GM12878 (cell line): ENCODE data around the gene RHPN2. TPM values are rescaled to one million over a fixed set of nuclear protein-coding genes. Genes with fewer than 3 reads are reported as not detected.

ENCODE experiments used
- ATAC-seq: fragments of 200-7000 bp; cut with Tn5 transposase; 3 replicates; pipeline ENCODE4 v1.9.1; 2020; ENCODE audit warnings: mild to moderate bottlenecking, moderate library complexity
- BruUV-seq: library from RNA; stranded (reverse); fragments of 400-500 nt; replicated peaks from 2 replicates; lab custom pipeline; 2021; lab: Mats Ljungman, UMichigan
- CTCF ChIA-PET: fragments of 300-600 bp; sonication (Branson Sonifier 250); formaldehyde crosslinking; extraction: SDS; loops from one replicate; lab custom pipeline; 2021; ENCODE audit warnings: inconsistent platforms; lab: Yijun Ruan, JAX
- POLR2A ChIA-PET: fragments of 350-600 bp; formaldehyde crosslinking; extraction: SDS; loops from one replicate; lab custom pipeline; 2021; ENCODE audit warnings: inconsistent platforms; lab: Charles Lee
- RAD21 ChIA-PET: fragments of 300-600 bp; sonication (Branson Sonifier 250); formaldehyde crosslinking; loops from one replicate; lab custom pipeline; 2023; ENCODE audit warnings: antibody characterized with exemption; ENCODE audit not compliant: unreplicated experiment; lab: Charles Lee
- SMC1A ChIA-PET: fragments of 300-600 bp; sonication (Branson Sonifier 250); formaldehyde crosslinking; loops from one replicate; lab custom pipeline; 2023; ENCODE audit not compliant: unreplicated experiment, uncharacterized antibody; lab: Charles Lee
- DNase-seq: peaks from one replicate; pipeline ENCODE4 v3.0.0-alpha.2; 2011; ENCODE audit warnings: low read depth, low spot score
- FAIRE-seq: peaks from 3 replicates; lab custom pipeline; 2011; peaks lifted over from hg19 to GRCh38; lab: Jason Lieb, UNC
- H2AFZ ChIP-seq: 2 replicates; pipeline ENCODE4 v1.6.0; 2011; ENCODE audit warnings: low read depth, low read length, control low read depth; ENCODE audit not compliant: control insufficient read depth
- H3K27ac ChIP-seq: 2 replicates; pipeline ENCODE4 v1.5.1; 2011; ENCODE audit warnings: control low read depth; ENCODE audit not compliant: control insufficient read depth, insufficient read depth
- H3K27me3 ChIP-seq, 2 experiments: replicated peaks in 1 of 2; 2 replicates each; pipeline versions ENCODE4 v1.6.0 to v1.6.1; 2011; ENCODE audit warnings: low read length in 1 of 2; ENCODE audit not compliant: control insufficient read depth in 2 of 2, insufficient read depth in 2 of 2
- H3K36me3 ChIP-seq, 2 experiments: 2 replicates each; pipeline ENCODE4 v1.5.1; 2011; ENCODE audit warnings: low read length in 1 of 2; ENCODE audit not compliant: control insufficient read depth in 2 of 2, insufficient read depth in 2 of 2
- H3K4me1 ChIP-seq: 2 replicates; pipeline ENCODE4 v1.6.1; 2011; ENCODE audit warnings: mild to moderate bottlenecking, low read length, moderate library complexity, mixed read lengths; ENCODE audit not compliant: control insufficient read depth, insufficient read depth
- H3K4me2 ChIP-seq: 2 replicates; pipeline ENCODE4 v1.6.0; 2011; ENCODE audit warnings: control low read depth; ENCODE audit not compliant: control insufficient read depth, insufficient read depth
- H3K4me3 ChIP-seq: fragments of 200-600 bp; sonication (generic); 2 replicates; pipeline ENCODE4 v1.5.1; 2016
- H3K79me2 ChIP-seq: 2 replicates; pipeline ENCODE4 v1.6.0; 2011; ENCODE audit warnings: low read length; ENCODE audit not compliant: control insufficient read depth, insufficient read depth
- H3K9ac ChIP-seq: 2 replicates; pipeline ENCODE4 v1.8.0; 2011; ENCODE audit warnings: low read length, control low read depth, mixed read lengths; ENCODE audit not compliant: control insufficient read depth, insufficient read depth
- H3K9me3 ChIP-seq: replicated peaks from 3 replicates; pipeline ENCODE4 v1.5.1; 2011; ENCODE audit warnings: mild to moderate bottlenecking, low read length; ENCODE audit not compliant: control insufficient read depth, insufficient read depth
- H4K20me1 ChIP-seq: 2 replicates; pipeline ENCODE4 v1.6.0; 2011; ENCODE audit not compliant: control insufficient read depth, insufficient read depth
- EGR1 ChIP-seq, 2 experiments: IDR thresholded peaks; 1 replicate in 1 of 2; 2 replicates in 1 of 2; pipeline ENCODE4 v1.6.1; 2011 to 2012; ENCODE audit warnings: low read depth in 2 of 2, low read length in 2 of 2, borderline replicate concordance in 1 of 2, mild to moderate bottlenecking in 1 of 2, moderate library complexity in 1 of 2
- ESRRA ChIP-seq: IDR thresholded peaks from 2 replicates; pipeline ENCODE4 v1.6.1; 2012; ENCODE audit warnings: mild to moderate bottlenecking, low read length, improper control_type of control experiment
- FOS ChIP-seq: IDR thresholded peaks from 3 replicates; pipeline ENCODE4 v1.6.1; 2011; ENCODE audit warnings: borderline replicate concordance; ENCODE audit not compliant: insufficient read length; ENCODE audit errors: extremely low read depth
- GABPA ChIP-seq: IDR thresholded peaks from 2 replicates; pipeline ENCODE4 v1.6.1; 2014; ENCODE audit warnings: antibody characterized with exemption, low read depth, mild to moderate bottlenecking, inconsistent platforms
- HDAC2 ChIP-seq: fragments of 200-600 bp; sonication (generic); IDR thresholded peaks from 2 replicates; pipeline ENCODE4 v1.6.1; 2017
- NFYB ChIP-seq: IDR thresholded peaks from 2 replicates; pipeline ENCODE4 v1.6.1; 2011; ENCODE audit warnings: low read depth, mild to moderate bottlenecking, low read length, improper control_type of control experiment, moderate library complexity; ENCODE audit not compliant: insufficient read depth
- POU2F2 ChIP-seq: IDR thresholded peaks from 3 replicates; pipeline ENCODE4 v1.6.1; 2011; ENCODE audit warnings: low read depth, mild to moderate bottlenecking, low read length, borderline replicate concordance
- SMAD1 ChIP-seq: fragments of 450-650 bp; IDR thresholded peaks from 2 replicates; pipeline ENCODE4 v1.6.1; 2018; ENCODE audit warnings: mild to moderate bottlenecking, low read depth; ENCODE audit not compliant: partially characterized antibody
- SREBF2 ChIP-seq: IDR thresholded peaks from 2 replicates; pipeline ENCODE4 v1.6.1; 2012; ENCODE audit warnings: mild to moderate bottlenecking, low read length
- ZNF592 ChIP-seq: fragments of 450-650 bp; IDR thresholded peaks from 2 replicates; pipeline ENCODE4 v1.6.1; 2017; ENCODE audit warnings: mild to moderate bottlenecking, moderate library complexity
- WGBS: methylation state at CpG from one replicate; pipeline ENCODE4 v1.1.6; 2016; ENCODE audit warnings: low lambda C conversion rate; ENCODE audit not compliant: insufficient replicate concordance, insufficient coverage; ENCODE audit errors: missing lambda C conversion rate; 5-methylcytosine and 5-hydroxymethylcytosine counted together
- in situ Hi-C: fragments of 300-500 bp; cut with MboI; formaldehyde crosslinking; loops from 9 replicates; pipeline ENCODE4 v1.14.3; 2018; ENCODE audit warnings: mixed read lengths
- intact Hi-C: fragments of 100-400 bp; cut with micrococcal nuclease; formaldehyde crosslinking; loops from one replicate; pipeline ENCODE4 v1.14.2; 2022; ENCODE audit not compliant: unreplicated experiment
- polyA plus RNA-seq, 11 experiments: library from polyadenylated mRNA; depleted of rRNA in 4 of 11; unstranded in 6 of 11; stranded (reverse) in 5 of 11; fragments of >200 nt; fragmentation: Nextera tagmentation in 4 of 11; fragmentation: Illumina TruSeq in 1 of 11; extraction: Ambion mirVana in 4 of 11; extraction: Trizol in 1 of 11; gene quantifications; 1 replicate in 1 of 11; 2 replicates in 10 of 11; pipeline versions ENCODE4 v1.2.1 to v1.2.3, GENCODE V29; 2011 to 2016; ENCODE audit warnings: inconsistent platforms in 2 of 11, missing spikeins in 2 of 11, low read depth in 1 of 11
- small RNA-seq: library from RNA; depleted of rRNA; stranded (forward); fragments of <200 nt; gene quantifications from one replicate; pipeline ENCODE3, GENCODE V24; 2014
- total RNA-seq, 4 experiments: library from RNA; depleted of rRNA in 3 of 4; stranded (reverse); fragments of >200 nt in 3 of 4; fragmentation: Illumina TruSeq in 1 of 4; extraction: Trizol in 1 of 4; gene quantifications; 2 replicates each; pipeline versions ENCODE4 v1.2.1 to v1.2.3, GENCODE V29; 2013 to 2021

The RHPN2 gene
- total and polyA plus RNA-seq, 10 of the 15 experiments (the other 5 are each of a cell fraction or from before 2014, with no cell fraction given): 0.71 to 7.4 (median 3.7) TPM

DNA sequence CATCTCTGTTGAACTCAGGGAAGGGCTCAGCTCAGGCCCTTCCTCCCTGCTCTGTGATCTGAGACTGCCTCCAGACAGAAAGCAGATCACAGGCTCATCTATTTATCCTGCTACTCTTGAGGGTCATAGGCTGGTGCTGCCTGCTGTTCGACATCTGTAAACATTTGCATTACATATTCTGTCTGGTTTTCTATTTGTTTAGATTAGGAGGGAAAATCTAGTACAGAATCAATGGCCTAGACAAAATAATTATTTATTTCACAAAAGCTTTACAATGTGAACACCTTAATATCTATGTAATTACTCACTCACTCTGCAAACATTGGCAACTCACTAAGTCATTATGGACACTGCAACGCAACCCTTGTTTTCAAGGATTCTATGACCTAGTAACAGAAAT is 135.9 kb downstream of the RHPN2 start:
- H3K4me3 ChIP-seq: no peak overlapping the region
- no peak overlapping the region for H3K27ac ChIP-seq
- BruUV-seq: no TSS peak
- ChIA-PET POLR2A (no interaction called here), RAD21 (no interaction called here), SMC1A (no interaction called here), CTCF (no interaction called here)
- no peak overlapping the region for H3K9ac ChIP-seq
- H3K4me2 ChIP-seq: no peak overlapping the region
- TF ChIP-seq FOS (no peak), SMAD1 (no peak), GABPA (no peak), HDAC2 (no peak), ZNF592 (no peak), EGR1 (IDR thresholded peaks at IDR 0.05; ENCODE audit: borderline replicate concordance in 1 of 2, low read depth in 2 of 2, low read length in 2 of 2) (no peak), SREBF2 (no peak), NFYB (no peak), POU2F2 (no peak), ESRRA (no peak)
- no peak for ATAC-seq
- no peaks in the 10 kb centered on the region for H3K27me3 ChIP-seq
- no peaks in the 10 kb centered on the region; the same call in 2 of the 3 replicates for H3K9me3 ChIP-seq
- no peaks in the 10 kb centered on the region for H3K4me1 ChIP-seq
- H4K20me1 ChIP-seq: no peaks in the 10 kb centered on the region
- no peak overlapping the region for H2AFZ ChIP-seq
- H3K79me2 ChIP-seq: no peaks in the 10 kb centered on the region
- in situ Hi-C loops: no loop called here
- DNase-seq: no peak
- no peak for FAIRE-seq
- H3K36me3 ChIP-seq: no peaks in the 10 kb centered on the region; a peak in 1 of 4 replicates
- intact Hi-C loops: no loop called here
- 96% methylated on average over 2 of the region's 2 CpGs for WGBS

Small RNA genes lying within 50 kb of the gene (small RNA-seq; reads per million reads assigned to genes)
- gene AC008521.1 (not detected), gene AC008521.2 (not detected)

Other genes with a start within 250 kb of the RHPN2 start
Only the 7 nearest of the 8 such genes appear.
- gene SLC7A9, start 195.1 kb downstream of the RHPN2 start, total RNA-seq (2014; rRNA removed): 0.17 TPM in 1 of 2 replicates, not detected in the other
- gene SLC7A9, start 195.1 kb downstream of the RHPN2 start, total RNA-seq (2014; rRNA removed; fragmentation: Illumina TruSeq; extraction: Trizol): not detected in 2 replicates
- 0.13 TPM in 1 of 2 replicates, not detected in the other for gene SLC7A9, start 195.1 kb downstream of the RHPN2 start, total RNA-seq (2021)
- gene SLC7A9, start 195.1 kb downstream of the RHPN2 start, polyA plus RNA-seq (2011; rRNA removed): not detected in 2 replicates
- gene SLC7A9, start 195.1 kb downstream of the RHPN2 start, polyA plus RNA-seq (2014; fragmentation: Illumina TruSeq; extraction: Trizol): not detected in 2 replicates
- not detected for gene SLC7A9, start 195.1 kb downstream of the RHPN2 start, polyA plus RNA-seq (2014; fragmentation: Nextera tagmentation; extraction: Ambion mirVana)
- gene SLC7A9, start 195.1 kb downstream of the RHPN2 start, polyA plus RNA-seq (2014; rRNA removed): not detected in 2 replicates
- not detected for gene SLC7A9, start 195.1 kb downstream of the RHPN2 start, polyA plus RNA-seq (2016; fragmentation: Nextera tagmentation; extraction: Ambion mirVana)
- 6.0 and 6.3 TPM in 2 replicates for gene CEP89, start 92.9 kb downstream of the RHPN2 start, total RNA-seq (2014; rRNA removed)
- gene CEP89, start 92.9 kb downstream of the RHPN2 start, total RNA-seq (2014; rRNA removed; fragmentation: Illumina TruSeq; extraction: Trizol): 7.3 and 7.6 TPM in 2 replicates
- gene CEP89, start 92.9 kb downstream of the RHPN2 start, total RNA-seq (2021): 11.9 and 15.2 TPM in 2 replicates
- 6.2 and 8.3 TPM in 2 replicates for gene CEP89, start 92.9 kb downstream of the RHPN2 start, polyA plus RNA-seq (2011; rRNA removed)
- 9.5 and 12.5 TPM in 2 replicates for gene CEP89, start 92.9 kb downstream of the RHPN2 start, polyA plus RNA-seq (2014; fragmentation: Illumina TruSeq; extraction: Trizol)
- gene CEP89, start 92.9 kb downstream of the RHPN2 start, polyA plus RNA-seq (2014; fragmentation: Nextera tagmentation; extraction: Ambion mirVana): 1 to 10 TPM; 7.9 to 8.7 TPM
- 9.2 and 11.8 TPM in 2 replicates for gene CEP89, start 92.9 kb downstream of the RHPN2 start, polyA plus RNA-seq (2014; rRNA removed)
- gene CEP89, start 92.9 kb downstream of the RHPN2 start, polyA plus RNA-seq (2016; fragmentation: Nextera tagmentation; extraction: Ambion mirVana): 10 to 100 TPM; 16.8 to 19.3 TPM
- gene FAAP24, start 92.6 kb downstream of the RHPN2 start, total RNA-seq (2014; rRNA removed): 5.9 and 9.2 TPM in 2 replicates
- 6.4 and 6.6 TPM in 2 replicates for gene FAAP24, start 92.6 kb downstream of the RHPN2 start, total RNA-seq (2014; rRNA removed; fragmentation: Illumina TruSeq; extraction: Trizol)
- 6.4 and 7.5 TPM in 2 replicates for gene FAAP24, start 92.6 kb downstream of the RHPN2 start, total RNA-seq (2021)
- 8.5 and 10.6 TPM in 2 replicates for gene FAAP24, start 92.6 kb downstream of the RHPN2 start, polyA plus RNA-seq (2011; rRNA removed)
- 7.5 and 9.6 TPM in 2 replicates for gene FAAP24, start 92.6 kb downstream of the RHPN2 start, polyA plus RNA-seq (2014; fragmentation: Illumina TruSeq; extraction: Trizol)
- gene FAAP24, start 92.6 kb downstream of the RHPN2 start, polyA plus RNA-seq (2014; fragmentation: Nextera tagmentation; extraction: Ambion mirVana): 10 to 100 TPM; 15.8 to 17.4 TPM
- 7.4 and 8.8 TPM in 2 replicates for gene FAAP24, start 92.6 kb downstream of the RHPN2 start, polyA plus RNA-seq (2014; rRNA removed)
- 10 to 100 TPM; 10.1 to 13.2 TPM for gene FAAP24, start 92.6 kb downstream of the RHPN2 start, polyA plus RNA-seq (2016; fragmentation: Nextera tagmentation; extraction: Ambion mirVana)
- gene GPATCH1, start 16.3 kb upstream of the RHPN2 start, total RNA-seq (2014; rRNA removed): 5.9 and 6.6 TPM in 2 replicates
- 6.5 and 7.2 TPM in 2 replicates for gene GPATCH1, start 16.3 kb upstream of the RHPN2 start, total RNA-seq (2014; rRNA removed; fragmentation: Illumina TruSeq; extraction: Trizol)
- 5.7 and 7.2 TPM in 2 replicates for gene GPATCH1, start 16.3 kb upstream of the RHPN2 start, total RNA-seq (2021)
- 7.0 and 7.8 TPM in 2 replicates for gene GPATCH1, start 16.3 kb upstream of the RHPN2 start, polyA plus RNA-seq (2011; rRNA removed)
- gene GPATCH1, start 16.3 kb upstream of the RHPN2 start, polyA plus RNA-seq (2014; fragmentation: Illumina TruSeq; extraction: Trizol): 7.2 and 8.4 TPM in 2 replicates
- 1 to 10 TPM; 4.5 to 5.3 TPM for gene GPATCH1, start 16.3 kb upstream of the RHPN2 start, polyA plus RNA-seq (2014; fragmentation: Nextera tagmentation; extraction: Ambion mirVana)
- 5.9 and 6.3 TPM in 2 replicates for gene GPATCH1, start 16.3 kb upstream of the RHPN2 start, polyA plus RNA-seq (2014; rRNA removed)
- gene GPATCH1, start 16.3 kb upstream of the RHPN2 start, polyA plus RNA-seq (2016; fragmentation: Nextera tagmentation; extraction: Ambion mirVana): 1 to 10 TPM; 8.0 to 9.6 TPM
- not detected in 2 replicates for gene WDR88, start 67.2 kb upstream of the RHPN2 start, total RNA-seq (2014; rRNA removed)
- not detected in 2 replicates for gene WDR88, start 67.2 kb upstream of the RHPN2 start, total RNA-seq (2014; rRNA removed; fragmentation: Illumina TruSeq; extraction: Trizol)
- gene WDR88, start 67.2 kb upstream of the RHPN2 start, total RNA-seq (2021): not detected in 2 replicates
- not detected in 2 replicates for gene WDR88, start 67.2 kb upstream of the RHPN2 start, polyA plus RNA-seq (2011; rRNA removed)
- gene WDR88, start 67.2 kb upstream of the RHPN2 start, polyA plus RNA-seq (2014; fragmentation: Illumina TruSeq; extraction: Trizol): not detected in 2 replicates
- not detected for gene WDR88, start 67.2 kb upstream of the RHPN2 start, polyA plus RNA-seq (2014; fragmentation: Nextera tagmentation; extraction: Ambion mirVana)
- gene WDR88, start 67.2 kb upstream of the RHPN2 start, polyA plus RNA-seq (2014; rRNA removed): not detected in 2 replicates
- under 1 TPM; 0.19 to 0.34 TPM for gene WDR88, start 67.2 kb upstream of the RHPN2 start, polyA plus RNA-seq (2016; fragmentation: Nextera tagmentation; extraction: Ambion mirVana)
- 2.3 and 3.0 TPM in 2 replicates for gene LRP3, start 129.4 kb upstream of the RHPN2 start, total RNA-seq (2014; rRNA removed)
- gene LRP3, start 129.4 kb upstream of the RHPN2 start, total RNA-seq (2014; rRNA removed; fragmentation: Illumina TruSeq; extraction: Trizol): 0.55 and 0.81 TPM in 2 replicates
- gene LRP3, start 129.4 kb upstream of the RHPN2 start, total RNA-seq (2021): 2.8 and 3.2 TPM in 2 replicates
- 0.13 and 0.48 TPM in 2 replicates for gene LRP3, start 129.4 kb upstream of the RHPN2 start, polyA plus RNA-seq (2011; rRNA removed)
- 0.31 TPM in 1 of 2 replicates, not detected in the other for gene LRP3, start 129.4 kb upstream of the RHPN2 start, polyA plus RNA-seq (2014; fragmentation: Illumina TruSeq; extraction: Trizol)
- not detected for gene LRP3, start 129.4 kb upstream of the RHPN2 start, polyA plus RNA-seq (2014; fragmentation: Nextera tagmentation; extraction: Ambion mirVana)
- 2.9 and 4.2 TPM in 2 replicates for gene LRP3, start 129.4 kb upstream of the RHPN2 start, polyA plus RNA-seq (2014; rRNA removed)
- under 1 TPM; 0.12 to 0.26 TPM for gene LRP3, start 129.4 kb upstream of the RHPN2 start, polyA plus RNA-seq (2016; fragmentation: Nextera tagmentation; extraction: Ambion mirVana)
- gene SLC7A10, start 161.0 kb upstream of the RHPN2 start, total RNA-seq (2014; rRNA removed): not detected in 2 replicates
- gene SLC7A10, start 161.0 kb upstream of the RHPN2 start, total RNA-seq (2014; rRNA removed; fragmentation: Illumina TruSeq; extraction: Trizol): not detected in 2 replicates
- gene SLC7A10, start 161.0 kb upstream of the RHPN2 start, total RNA-seq (2021): not detected in 2 replicates
- not detected in 2 replicates for gene SLC7A10, start 161.0 kb upstream of the RHPN2 start, polyA plus RNA-seq (2011; rRNA removed)
- not detected in 2 replicates for gene SLC7A10, start 161.0 kb upstream of the RHPN2 start, polyA plus RNA-seq (2014; fragmentation: Illumina TruSeq; extraction: Trizol)
- not detected for gene SLC7A10, start 161.0 kb upstream of the RHPN2 start, polyA plus RNA-seq (2014; fragmentation: Nextera tagmentation; extraction: Ambion mirVana)
- not detected in 2 replicates for gene SLC7A10, start 161.0 kb upstream of the RHPN2 start, polyA plus RNA-seq (2014; rRNA removed)
- gene SLC7A10, start 161.0 kb upstream of the RHPN2 start, polyA plus RNA-seq (2016; fragmentation: Nextera tagmentation; extraction: Ambion mirVana): not detected